DND-41 (cell line): ENCODE measurements around the gene SERTAD2.

ENCODE experiments used
- CTCF ChIP-seq: IDR thresholded peaks from 2 replicates; pipeline ENCODE4 v1.5.1; 2012; ENCODE audit warnings: borderline replicate concordance, low read length, moderate library complexity, mild to moderate bottlenecking; ENCODE audit not compliant: poor library complexity, severe bottlenecking; ENCODE audit errors: extremely low read depth
- EZH2 ChIP-seq: IDR thresholded peaks from 3 replicates; pipeline ENCODE4 v1.6.1; 2012; ENCODE audit warnings: borderline replicate concordance, low read depth, mild to moderate bottlenecking, moderate library complexity, low read length, inconsistent platforms; ENCODE audit not compliant: severe bottlenecking

GRCh38 chr2:64669288-64669687 lies 15.6 kb upstream of the SERTAD2 start:
- TF ChIP-seq CTCF, result no peak
- TF ChIP-seq EZH2, result no peak
